Small intestine (tissue), 7 donors: ENCODE data around the gene ANKRD53. TPM values are rescaled to one million over a fixed set of nuclear protein-coding genes. Genes with fewer than 3 reads are reported as not detected.
A peak's percentile ranks its signal among the peaks of the same experiment; 100 is the strongest.

Source experiments
- DNase-seq, 2 donors: peaks; one replicate each; pipeline versions ENCODE4 v3.0.0 to v3.0.0-alpha.2; 2013
- FAIRE-seq: peaks from 2 replicates; lab custom pipeline; 2012; peaks lifted over from hg19 to GRCh38; lab: Jason Lieb, UNC
- H3K27ac ChIP-seq, 3 donors: one replicate each; pipeline ENCODE4 v1.5.1; 2013; ENCODE audit warnings: low read length in 2 of 3, mild to moderate bottlenecking in 2 of 3, control low read depth in 1 of 3, inconsistent platforms in 1 of 3, low read depth in 1 of 3, moderate library complexity in 1 of 3
- H3K27me3 ChIP-seq, 3 donors: one replicate each; pipeline ENCODE4 v1.6.1; 2013; ENCODE audit warnings: low read length in 3 of 3, inconsistent platforms in 1 of 3; ENCODE audit not compliant: control insufficient read depth in 3 of 3, insufficient read depth in 3 of 3
- H3K36me3 ChIP-seq, 3 donors: one replicate each; pipeline ENCODE4 v1.6.1; 2013; ENCODE audit warnings: low read length in 3 of 3, inconsistent platforms in 1 of 3, low read depth in 1 of 3, mild to moderate bottlenecking in 1 of 3, moderate library complexity in 1 of 3; ENCODE audit not compliant: control insufficient read depth in 3 of 3, insufficient read depth in 2 of 3
- H3K4me1 ChIP-seq, 3 donors: one replicate each; pipeline ENCODE4 v1.6.1; 2013; ENCODE audit warnings: low read length in 2 of 3, inconsistent platforms in 1 of 3, low read depth in 1 of 3, mild to moderate bottlenecking in 1 of 3, moderate library complexity in 1 of 3; ENCODE audit not compliant: control insufficient read depth in 3 of 3, insufficient read depth in 2 of 3
- H3K4me3 ChIP-seq, 3 donors: one replicate each; pipeline ENCODE4 v1.5.1; 2013; ENCODE audit warnings: low read length in 3 of 3, control low read depth in 1 of 3, inconsistent platforms in 1 of 3, low read depth in 1 of 3, mild to moderate bottlenecking in 1 of 3, moderate library complexity in 1 of 3
- H3K9me3 ChIP-seq, 2 donors: one replicate each; pipeline ENCODE4 v1.6.1; 2013; ENCODE audit warnings: low read depth in 1 of 2, low read length in 1 of 2; ENCODE audit not compliant: control insufficient read depth in 2 of 2, insufficient read depth in 1 of 2
- WGBS, 3 donors: extraction: QIAGEN DNeasy Blood & Tissue Kit; methylation state at CpG; one replicate each; pipeline ENCODE4 v1.1.7; 2013; 5-methylcytosine and 5-hydroxymethylcytosine counted together
- polyA plus RNA-seq, 4 donors: library from polyadenylated mRNA; stranded (reverse) in 3 of 4; unstranded in 1 of 4; fragments of 200-250 nt in 3 of 4; fragments of 120-200 nt in 1 of 4; gene quantifications; one replicate each; pipeline versions ENCODE4 v1.2.1 to v1.2.3, GENCODE V29; 2013
- donor health status: healthy with polysubstance abuse.
- donor health status: control.
- donor health status: control.
- donor health status: Bipolar disorder and iron deficiency.
- donor health status: healthy.

The ANKRD53 gene
- polyA plus RNA-seq, 4 donors = 1.7 to 2.4 (median 2.2) TPM

DNA sequence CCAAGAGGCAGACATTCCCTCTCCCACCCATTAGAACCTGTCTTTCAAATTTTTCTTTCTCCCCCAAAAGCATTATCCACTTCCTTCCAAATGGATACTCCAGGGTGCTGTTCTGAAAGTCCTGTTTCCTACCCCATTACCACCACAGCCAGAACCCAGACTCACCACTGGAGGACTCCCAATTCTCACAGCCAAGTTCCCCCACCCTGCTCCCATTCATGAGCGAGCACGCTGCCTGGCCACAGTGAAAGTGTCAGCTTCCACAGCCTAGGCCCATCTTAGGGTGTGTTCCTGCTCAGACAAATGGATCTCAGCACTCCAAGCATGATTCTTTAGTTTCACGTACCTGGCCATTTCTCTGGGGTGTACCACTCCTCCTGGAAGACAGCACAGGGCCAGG lies 3.8 kb upstream of the ANKRD53 start:
- FAIRE-seq = no peak
- Histone ChIP-seq H3K36me3 (no peaks in the 10 kb centered on the region), H3K4me3 (no peak overlapping the region), H3K4me1 (peaks cover 0 to 11% (median 0%) of the 10 kb centered on the region in 3 donors), H3K27me3 (no peaks in the 10 kb centered on the region), H3K27ac (no peak overlapping the region), H3K9me3 (no peaks in the 10 kb centered on the region)
- WGBS, 3 donors = 91 to 98% (median 95%) methylated on average over 3 of the region's 3 CpGs
- DNase-seq = no peak

DNA sequence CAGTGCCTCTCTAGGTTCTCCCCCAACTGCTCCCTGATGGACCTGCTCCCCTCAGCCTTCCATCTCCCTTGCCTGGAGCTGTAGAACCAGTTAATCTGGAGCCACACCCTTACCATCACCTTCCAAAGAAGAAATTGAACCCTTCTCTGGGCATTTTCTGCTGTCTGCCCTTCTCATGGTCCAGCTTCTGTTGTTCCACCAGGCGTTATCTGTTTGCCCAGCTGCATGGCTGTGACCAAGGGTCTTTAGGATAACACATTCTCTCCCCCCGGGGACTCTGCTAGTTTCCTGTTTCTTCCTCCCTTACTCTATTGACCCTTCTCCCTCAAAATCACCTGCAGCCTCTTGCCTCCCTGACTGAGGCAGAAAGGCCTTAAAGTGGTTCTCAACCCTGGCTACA lies 3.2 kb upstream of the ANKRD53 start:
- no peak for FAIRE-seq
- H3K27ac ChIP-seq = no peak overlapping the region
- peaks cover 0 to 11% (median 0%) of the 10 kb centered on the region in 3 donors for H3K4me1 ChIP-seq
- 61 to 78% (median 77%) methylated on average over 2 of the region's 2 CpGs for WGBS, 3 donors
- no peak overlapping the region for H3K4me3 ChIP-seq
- H3K36me3 ChIP-seq = no peaks in the 10 kb centered on the region
- no peak for DNase-seq
- no peaks in the 10 kb centered on the region for H3K9me3 ChIP-seq
- no peaks in the 10 kb centered on the region for H3K27me3 ChIP-seq

DNA sequence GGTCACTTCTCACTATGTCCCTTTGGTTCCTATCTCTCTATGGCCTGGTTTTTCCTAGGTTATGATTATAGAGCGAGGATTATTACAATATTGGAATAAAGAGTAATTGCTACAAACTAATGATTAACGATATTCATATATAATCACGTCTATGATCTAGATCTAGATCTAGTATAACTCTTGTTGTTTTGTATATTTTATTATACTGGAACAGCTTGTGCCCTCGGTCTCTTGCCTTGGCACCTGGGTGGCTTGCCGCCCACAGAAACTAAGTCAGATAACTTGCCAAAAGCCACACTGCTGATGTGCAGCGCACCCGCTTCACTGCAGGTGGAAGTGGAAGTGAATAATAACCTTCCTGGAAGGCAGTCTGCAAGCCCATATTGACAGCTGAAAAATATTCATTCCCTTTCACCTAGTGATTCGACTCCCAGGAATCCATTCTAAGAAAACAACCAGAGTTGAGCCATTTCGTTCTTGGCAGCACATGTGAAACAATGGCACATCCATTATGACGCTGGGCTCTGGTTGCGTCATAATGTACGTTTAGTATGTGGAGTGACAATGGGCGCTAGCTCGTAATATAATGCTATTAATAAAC lies 725 bp upstream of the ANKRD53 start:
- H3K27me3 ChIP-seq = no peaks in the 10 kb centered on the region
- H3K4me3 ChIP-seq = peak overlapping the region in 2 of 3 donors; percentile 68 to 78
- no peaks in the 10 kb centered on the region for H3K9me3 ChIP-seq
- H3K27ac ChIP-seq = peak overlapping the region in 2 of 3 donors; percentile 86 to 94
- DNase-seq (peak; percentile 37 to 46), FAIRE-seq (no peak)
- H3K4me1 ChIP-seq = peaks cover 0 to 11% (median 0%) of the 10 kb centered on the region in 3 donors
- 6 to 16% (median 10%) methylated on average over 14 of the region's 14 CpGs for WGBS, 3 donors
- H3K36me3 ChIP-seq = peaks cover 0 to 7% (median 0%) of the 10 kb centered on the region in 3 donors

DNA sequence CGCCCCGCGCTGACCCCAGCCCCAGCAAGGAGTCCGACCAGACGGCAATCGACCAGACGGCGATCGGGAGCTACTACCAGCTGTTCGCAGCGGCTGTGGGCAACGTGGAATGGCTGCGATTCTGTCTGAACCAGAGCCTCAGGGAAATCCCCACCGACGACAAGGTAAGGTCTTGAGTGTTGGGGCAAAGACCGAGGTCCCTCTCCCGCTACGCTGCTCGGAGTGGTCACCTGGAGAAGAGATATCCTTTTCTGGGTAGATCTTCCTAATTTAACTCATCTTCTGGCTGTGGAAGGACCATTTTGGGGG lies 704 bp downstream of the ANKRD53 start:
- Histone ChIP-seq H3K4me1 (peaks cover 0 to 11% (median 0%) of the 10 kb centered on the region in 3 donors), H3K9me3 (no peaks in the 10 kb centered on the region), H3K27ac (peak overlapping the region in 2 of 3 donors; percentile 30 to 89), H3K27me3 (no peaks in the 10 kb centered on the region), H3K4me3 (peak overlapping the region in 2 of 3 donors; percentile 55 to 68), H3K36me3 (peaks cover 0 to 8% (median 0%) of the 10 kb centered on the region in 3 donors)
- WGBS, 3 donors = 32 to 38% (median 34%) methylated on average over 19 of the region's 19 CpGs
- no peak for DNase-seq
- FAIRE-seq = no peak

DNA sequence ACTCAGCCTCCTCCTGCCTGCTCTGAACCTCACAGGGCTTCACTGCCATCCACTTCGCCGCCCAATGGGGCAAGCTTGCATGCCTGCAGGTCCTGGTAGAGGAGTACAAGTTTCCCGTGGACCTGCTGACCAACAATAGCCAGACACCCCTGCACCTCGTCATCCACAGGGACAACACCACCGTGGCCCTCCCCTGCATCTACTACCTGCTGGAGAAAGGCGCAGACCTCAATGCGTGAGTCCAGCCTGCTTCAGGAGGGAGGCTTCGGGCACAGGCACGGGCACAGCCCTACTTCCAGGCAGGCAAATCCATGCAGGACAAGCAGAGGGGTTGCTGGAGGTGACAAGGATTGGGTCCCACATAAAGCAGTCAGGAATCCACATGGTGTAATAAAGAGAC lies 1.2 kb downstream of the ANKRD53 start:
- FAIRE-seq (no peak), DNase-seq (no peak)
- Histone ChIP-seq H3K27me3 (no peaks in the 10 kb centered on the region), H3K36me3 (peaks cover 0 to 12% (median 0%) of the 10 kb centered on the region in 3 donors), H3K9me3 (no peaks in the 10 kb centered on the region), H3K27ac (peak overlapping the region in 1 of 3 donors; percentile 89), H3K4me3 (no peak overlapping the region), H3K4me1 (peaks cover 0 to 11% (median 0%) of the 10 kb centered on the region in 3 donors)
- WGBS, 3 donors = 92 to 93% (median 93%) methylated on average over 9 of the region's 9 CpGs

DNA sequence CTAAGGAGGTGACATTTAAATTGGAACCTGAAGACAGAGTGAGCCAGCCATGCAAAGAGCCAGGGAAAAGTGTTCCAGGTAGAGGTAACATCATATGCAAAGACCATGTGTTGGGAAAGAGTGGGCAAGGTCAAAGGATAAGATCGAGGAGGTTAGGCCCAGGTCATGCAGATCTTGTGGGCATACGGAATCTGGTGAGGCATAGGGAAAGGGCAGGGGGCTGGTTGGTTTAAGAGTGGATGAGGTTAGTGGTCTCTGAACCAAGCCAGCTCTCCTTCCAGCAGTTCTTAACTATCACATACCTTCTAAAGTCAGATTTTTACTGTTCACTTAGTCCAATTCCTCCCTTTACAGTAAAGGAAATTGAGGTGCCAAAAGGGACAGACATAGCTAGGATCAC lies 3.0 kb downstream of the ANKRD53 start:
- H3K36me3 ChIP-seq = peaks cover 0 to 22% (median 0%) of the 10 kb centered on the region in 3 donors
- FAIRE-seq (no peak), DNase-seq (no peak)
- H3K4me1 ChIP-seq = peaks cover 0 to 11% (median 0%) of the 10 kb centered on the region in 3 donors
- no peak overlapping the region for H3K4me3 ChIP-seq
- no peaks in the 10 kb centered on the region for H3K27me3 ChIP-seq
- no peaks in the 10 kb centered on the region for H3K9me3 ChIP-seq
- 68 to 79% (median 72%) methylated on average over 2 of the region's 2 CpGs for WGBS, 3 donors
- no peak overlapping the region for H3K27ac ChIP-seq

DNA sequence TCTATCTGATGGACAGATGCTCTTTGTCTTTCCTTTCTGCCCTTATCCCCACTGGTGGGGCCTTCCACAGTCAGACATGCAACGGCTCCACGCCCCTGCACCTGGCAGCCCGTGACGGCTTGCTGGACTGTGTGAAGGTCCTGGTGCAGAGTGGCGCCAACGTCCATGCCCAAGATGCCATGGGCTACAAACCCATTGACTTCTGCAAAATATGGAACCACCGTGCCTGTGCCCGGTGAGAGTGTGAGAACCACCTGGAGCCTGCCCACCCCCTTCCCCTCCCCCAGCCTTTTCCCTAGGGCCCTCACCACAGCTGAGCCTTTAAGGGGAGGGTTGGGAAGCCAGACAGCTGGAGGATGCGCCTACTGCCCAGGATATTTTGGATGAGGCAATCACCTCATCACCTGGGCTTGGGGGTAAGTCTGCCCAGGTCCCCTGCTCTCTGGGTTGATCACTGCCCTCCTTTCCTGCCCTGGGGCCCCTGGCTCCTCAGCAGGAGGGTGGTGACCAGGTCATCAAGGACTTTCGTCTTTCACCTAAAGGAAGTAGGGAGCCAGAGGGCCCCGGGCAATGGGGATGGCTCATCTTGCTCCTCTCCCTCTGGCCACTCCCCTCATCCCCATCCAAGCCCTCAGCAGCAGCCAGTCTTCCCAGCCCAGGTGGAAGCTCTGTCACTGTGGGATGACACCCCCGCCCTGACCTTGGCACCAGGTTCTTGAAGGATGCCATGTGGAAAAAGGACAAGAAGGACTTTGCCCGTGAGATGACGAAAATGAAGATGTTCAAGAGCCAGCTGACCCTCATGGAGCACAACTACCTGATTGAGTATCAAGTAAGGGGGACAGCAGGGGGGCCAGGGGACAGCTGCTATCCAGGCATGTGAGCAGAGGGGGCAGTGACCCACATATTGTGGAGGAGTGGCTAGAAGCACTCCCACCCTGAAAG lies 3.7 kb downstream of the ANKRD53 start:
- H3K36me3 ChIP-seq = peaks cover 0 to 28% (median 3%) of the 10 kb centered on the region in 3 donors
- WGBS, 3 donors = 84 to 92% (median 85%) methylated on average over 14 of the region's 14 CpGs
- H3K4me1 ChIP-seq = peaks cover 0 to 8% (median 0%) of the 10 kb centered on the region in 3 donors
- no peak for FAIRE-seq
- no peak for DNase-seq
- H3K27ac ChIP-seq = no peak overlapping the region
- no peaks in the 10 kb centered on the region for H3K27me3 ChIP-seq
- no peaks in the 10 kb centered on the region for H3K9me3 ChIP-seq
- H3K4me3 ChIP-seq = no peak overlapping the region

DNA sequence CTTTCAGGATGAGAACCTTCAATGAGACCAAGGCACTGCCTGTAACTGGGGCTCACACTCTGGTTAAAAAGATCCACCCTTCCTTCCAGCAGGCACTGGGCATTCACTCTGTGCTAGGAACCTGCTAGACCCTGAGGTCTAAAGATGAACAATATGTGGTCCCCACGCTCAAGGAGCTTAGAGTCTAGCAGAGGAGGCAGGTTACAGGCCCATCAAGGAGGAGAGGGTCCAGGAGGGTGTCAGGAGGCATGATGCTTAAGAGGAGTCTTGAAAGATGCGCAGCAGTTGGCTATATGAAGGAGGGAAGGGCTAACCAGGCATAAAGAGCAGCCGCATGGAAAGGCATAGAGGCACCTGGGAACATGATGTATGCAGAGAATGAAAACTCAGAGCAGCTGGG lies 4.5 kb downstream of the ANKRD53 start:
- Histone ChIP-seq H3K9me3 (no peaks in the 10 kb centered on the region), H3K4me1 (peaks cover 0 to 3% (median 0%) of the 10 kb centered on the region in 3 donors), H3K4me3 (no peak overlapping the region), H3K36me3 (peaks cover 0 to 34% (median 3%) of the 10 kb centered on the region in 3 donors), H3K27me3 (no peaks in the 10 kb centered on the region), H3K27ac (no peak overlapping the region)
- no peak for FAIRE-seq
- no peak for DNase-seq
- WGBS, 3 donors = 93 to 100% (median 99%) methylated on average over 3 of the region's 3 CpGs
